ENCODE data around the gene PDPR.
"Not testable (repeated sequence)": the region's sequence is repeated elsewhere in the genome, so short reads cannot be mapped to it uniquely, and the experiment has no call there.

The PDPR gene

DNA sequence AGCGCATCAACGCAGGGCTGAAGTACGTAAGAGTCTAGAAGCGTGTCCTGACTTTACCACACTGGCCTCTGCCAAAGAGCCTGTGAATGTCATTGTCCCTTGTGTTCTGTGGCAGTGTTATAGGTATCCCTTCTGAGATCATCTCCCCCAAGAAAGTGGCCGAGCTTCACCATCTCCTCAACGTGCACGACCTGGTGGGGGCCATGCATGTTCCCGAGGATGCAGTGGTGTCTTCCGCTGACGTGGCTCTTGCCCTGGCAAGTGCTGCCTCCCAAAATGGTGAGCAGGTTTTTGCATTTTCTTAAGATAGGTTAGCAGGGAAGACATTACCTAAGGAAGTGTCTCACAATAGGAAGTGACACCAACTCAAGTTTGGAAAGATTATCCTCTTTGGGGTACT, 14.7 kb downstream of the PDPR start:
- DNase-seq = not testable (repeated sequence)

DNA sequence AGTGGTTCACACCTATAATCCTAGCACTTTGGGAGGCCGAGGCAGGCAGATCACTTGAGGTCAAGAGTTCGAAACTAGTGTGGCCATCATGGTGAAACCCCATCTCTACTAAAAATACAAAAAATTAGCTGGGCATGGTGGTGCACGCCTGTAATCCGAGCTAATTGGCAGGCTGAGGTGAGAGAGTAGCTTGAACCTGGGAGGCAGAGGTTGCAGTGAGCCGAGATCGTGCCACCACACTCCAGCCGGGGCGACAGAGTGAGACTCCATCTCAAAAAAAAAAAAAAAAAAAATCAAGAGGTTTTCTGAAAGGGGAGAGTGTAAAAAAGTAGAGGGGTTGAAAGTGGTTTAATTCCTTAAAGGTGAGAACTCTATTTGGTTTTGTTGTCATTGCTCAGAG, 21.7 kb downstream of the PDPR start:
- DNase-seq = not testable (repeated sequence)

DNA sequence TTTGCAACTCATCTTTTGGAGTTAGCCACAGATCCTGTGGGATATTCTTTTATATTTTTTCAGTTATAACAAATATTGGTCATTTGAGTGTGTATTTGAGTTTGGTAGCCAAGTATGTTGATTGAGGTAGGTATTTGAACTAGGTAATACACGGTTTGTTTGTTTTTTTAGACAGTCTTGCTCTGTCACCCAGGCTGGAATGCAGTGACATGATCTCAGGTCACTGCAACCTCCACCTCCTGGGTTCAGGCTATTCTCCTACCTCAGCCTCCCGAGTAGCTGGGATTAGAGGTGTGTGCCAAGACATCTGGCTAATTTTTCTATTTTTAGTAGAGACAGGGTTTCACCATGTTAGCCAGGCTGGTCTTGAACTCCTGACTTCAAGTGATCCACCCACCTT, 22.5 kb downstream of the PDPR start:
- DNase-seq = not testable (repeated sequence)

- not testable (repeated sequence) for DNase-seq
These were observed 28.6 kb downstream of the PDPR start for GRCh38 chr16:70142739-70143138.

DNA sequence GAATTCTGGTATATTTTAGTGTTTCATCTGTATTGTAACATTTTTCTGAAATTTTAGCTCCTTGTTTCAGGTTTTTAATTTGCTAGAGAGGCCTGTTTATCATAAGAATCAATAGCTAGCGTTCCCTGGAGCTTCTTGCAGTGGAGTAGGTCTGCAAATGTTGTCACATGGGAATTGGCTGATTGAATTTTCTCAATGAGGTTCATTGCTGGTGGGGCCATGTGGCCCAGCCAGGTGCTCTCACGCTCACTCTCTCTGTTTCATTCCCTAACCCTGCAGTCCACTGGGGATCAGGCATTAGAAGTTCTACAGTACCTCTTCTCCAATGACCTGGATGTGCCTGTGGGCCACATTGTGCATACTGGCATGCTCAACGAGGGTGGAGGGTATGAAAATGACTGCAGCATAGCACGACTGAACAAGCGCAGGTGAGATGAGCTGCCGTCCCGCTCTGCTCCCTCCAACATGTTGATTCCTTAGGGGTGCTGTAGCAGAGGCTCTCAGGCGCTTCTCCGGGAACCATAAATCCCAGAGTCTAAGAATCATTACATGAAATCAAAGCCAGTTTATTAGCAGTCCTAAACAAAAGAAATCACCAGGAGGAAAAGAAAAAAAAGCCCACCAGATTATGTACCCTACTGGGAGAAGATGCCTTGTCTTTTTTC, 29.2 kb downstream of the PDPR start:
- DNase-seq = not testable (repeated sequence)

- DNase-seq = not testable (repeated sequence)
These were observed 33.7 kb downstream of the PDPR start for GRCh38 chr16:70147853-70148252.

DNA sequence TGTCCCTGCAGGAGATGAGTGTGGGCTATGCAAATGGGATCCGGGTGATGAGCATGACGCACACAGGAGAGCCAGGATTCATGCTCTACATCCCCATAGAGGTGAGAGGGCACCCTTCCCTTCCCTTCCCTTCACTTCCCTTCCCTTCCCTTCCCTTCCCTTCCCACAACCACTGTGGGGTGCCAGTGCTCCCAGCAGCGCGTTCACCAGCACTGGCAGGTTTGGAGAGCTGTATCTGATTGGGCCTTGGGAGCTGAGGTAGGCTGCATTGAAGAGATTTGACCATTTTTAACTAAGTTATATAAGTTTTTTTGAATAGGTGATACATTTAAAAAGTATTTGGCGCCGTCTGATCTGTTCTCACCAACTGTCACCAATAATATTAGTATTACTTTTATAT, 34.3 kb downstream of the PDPR start:
- DNase-seq = not testable (repeated sequence)

DNA sequence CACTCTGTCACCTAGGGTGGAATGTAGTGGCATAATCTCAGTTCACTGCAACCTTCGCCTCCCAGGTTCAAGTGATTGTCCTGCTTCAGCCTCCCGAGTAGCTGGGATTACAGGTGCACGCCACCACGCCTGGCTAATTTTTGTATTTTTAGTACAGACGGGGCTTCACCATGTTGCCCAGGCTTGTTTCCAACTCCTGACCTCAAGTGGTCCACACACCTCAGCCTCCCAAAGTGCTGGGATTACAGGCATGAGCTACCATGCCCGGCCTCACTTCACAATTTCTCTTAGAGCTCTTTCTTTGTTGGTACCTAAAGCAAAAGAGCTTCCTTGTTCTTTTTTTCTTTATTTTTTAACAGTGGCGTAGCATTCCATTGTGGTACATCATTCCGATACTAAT, 35.2 kb downstream of the PDPR start:
- DNase-seq = not testable (repeated sequence)

DNA sequence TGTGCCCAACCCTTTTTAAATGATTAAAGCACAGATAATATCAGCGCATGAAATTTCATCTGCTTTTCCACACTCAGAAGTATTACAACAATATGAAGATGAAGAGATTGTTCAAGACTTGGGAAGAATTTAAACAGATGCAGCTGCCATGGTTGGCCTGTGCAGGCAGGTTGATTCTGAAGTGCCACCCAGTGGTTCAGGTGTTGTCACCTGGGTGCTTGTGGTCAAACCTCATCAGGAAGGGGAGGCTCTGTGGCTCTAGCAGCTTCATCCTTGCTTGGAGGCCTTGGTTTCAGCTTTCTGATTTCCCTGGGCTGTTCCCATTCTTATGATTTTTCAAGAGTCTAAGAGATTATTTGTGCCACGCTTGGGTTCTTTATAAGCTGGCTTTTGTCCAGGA, 37.3 kb downstream of the PDPR start:
- DNase-seq = no peak

- no peak for DNase-seq
These were observed 37.9 kb downstream of the PDPR start for GRCh38 chr16:70151941-70152509.

- no peak for DNase-seq
These were observed 38.6 kb downstream of the PDPR start for GRCh38 chr16:70152578-70153302.

DNA sequence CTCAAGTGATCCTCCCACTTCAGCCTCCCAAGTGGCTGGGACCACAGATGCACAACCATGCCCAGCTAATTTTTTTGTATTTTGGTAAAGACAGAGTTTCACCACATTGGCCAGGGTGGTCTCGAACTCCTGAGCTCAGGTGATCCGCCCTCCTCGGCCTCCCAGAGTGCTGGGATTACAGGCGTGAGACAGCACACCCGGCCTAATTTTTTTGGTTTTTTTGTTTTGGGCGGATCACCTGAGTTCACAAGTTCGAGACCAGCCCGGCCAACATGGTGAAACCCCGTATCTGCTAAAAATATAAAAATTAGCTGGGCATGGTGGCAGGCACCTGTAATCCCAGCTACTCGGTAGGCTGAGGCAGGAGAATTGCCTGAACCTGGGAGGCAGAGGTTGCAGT, 40.6 kb downstream of the PDPR start:
- not testable (repeated sequence) for DNase-seq

DNA sequence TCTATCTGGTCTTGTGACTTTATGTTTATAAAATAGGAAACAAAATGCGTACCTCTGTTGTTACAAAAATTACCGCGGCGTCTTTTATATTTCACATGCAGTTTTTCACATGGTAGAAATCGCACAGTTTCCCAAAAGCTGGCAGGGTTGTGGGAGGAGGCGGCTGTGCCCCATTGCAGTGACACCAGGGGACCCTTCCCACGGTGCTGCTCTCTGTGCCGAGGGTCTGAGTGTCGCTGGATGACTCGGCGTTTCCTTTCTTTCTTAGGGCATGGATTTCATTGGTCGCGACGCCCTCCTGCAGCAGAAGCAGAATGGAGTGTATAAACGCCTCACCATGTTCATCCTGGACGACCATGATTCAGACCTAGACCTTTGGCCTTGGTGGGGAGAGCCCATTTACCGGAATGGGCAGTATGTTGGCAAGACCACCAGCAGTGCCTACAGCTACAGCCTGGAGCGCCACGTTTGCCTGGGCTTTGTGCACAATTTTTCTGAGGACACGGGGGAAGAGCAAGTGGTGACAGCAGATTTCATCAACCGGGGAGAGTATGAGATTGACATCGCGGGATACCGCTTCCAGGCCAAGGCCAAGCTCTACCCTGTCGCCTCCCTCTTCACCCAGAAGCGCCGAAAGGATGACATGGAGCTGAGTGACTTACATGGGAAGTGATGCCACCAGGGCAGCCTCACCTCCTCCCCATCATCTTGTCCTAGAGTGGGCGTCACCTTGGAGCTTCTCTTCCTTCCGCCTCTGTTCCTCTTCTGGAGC, 42.3 kb downstream of the PDPR start:
- DNase-seq = no peak

GRCh38 chr16:70157105-70157476, 43.0 kb downstream of the PDPR start:
- no peak for DNase-seq

- no peak for DNase-seq
These were observed 43.5 kb downstream of the PDPR start for GRCh38 chr16:70157477-70158260.

DNA sequence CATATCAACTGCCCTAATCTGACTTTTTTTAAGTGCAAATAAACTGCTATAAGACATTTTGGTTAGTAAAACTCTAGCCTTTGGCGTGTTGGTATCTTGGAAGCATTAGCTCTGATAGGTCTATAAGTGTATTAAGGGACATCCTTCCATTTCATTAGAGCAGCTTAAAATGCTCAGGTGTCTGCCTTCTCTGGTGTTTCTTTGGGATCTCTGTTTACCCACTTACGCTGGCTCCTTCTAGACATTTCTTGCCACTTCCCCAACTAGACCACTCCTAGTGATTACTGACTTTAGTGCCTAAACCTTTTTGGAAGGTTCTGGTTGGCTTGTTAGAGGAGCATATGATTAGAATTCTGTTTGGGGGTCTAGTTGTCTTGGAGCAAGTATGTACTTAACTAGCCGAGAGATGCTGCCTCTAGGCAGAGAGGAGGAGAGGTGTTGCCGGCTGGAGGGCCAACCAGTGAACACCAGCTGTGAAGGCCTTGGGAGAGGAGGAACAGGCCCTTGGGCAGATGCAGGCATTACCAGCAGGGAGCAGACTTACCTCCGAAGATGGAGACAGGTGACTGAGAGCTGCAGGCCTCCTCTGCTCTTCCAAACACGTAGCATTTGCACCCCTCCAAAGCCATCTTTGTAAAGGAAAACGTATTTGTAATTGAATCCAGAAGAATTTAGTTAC, 44.3 kb downstream of the PDPR start:
- DNase-seq = no peak

DNA sequence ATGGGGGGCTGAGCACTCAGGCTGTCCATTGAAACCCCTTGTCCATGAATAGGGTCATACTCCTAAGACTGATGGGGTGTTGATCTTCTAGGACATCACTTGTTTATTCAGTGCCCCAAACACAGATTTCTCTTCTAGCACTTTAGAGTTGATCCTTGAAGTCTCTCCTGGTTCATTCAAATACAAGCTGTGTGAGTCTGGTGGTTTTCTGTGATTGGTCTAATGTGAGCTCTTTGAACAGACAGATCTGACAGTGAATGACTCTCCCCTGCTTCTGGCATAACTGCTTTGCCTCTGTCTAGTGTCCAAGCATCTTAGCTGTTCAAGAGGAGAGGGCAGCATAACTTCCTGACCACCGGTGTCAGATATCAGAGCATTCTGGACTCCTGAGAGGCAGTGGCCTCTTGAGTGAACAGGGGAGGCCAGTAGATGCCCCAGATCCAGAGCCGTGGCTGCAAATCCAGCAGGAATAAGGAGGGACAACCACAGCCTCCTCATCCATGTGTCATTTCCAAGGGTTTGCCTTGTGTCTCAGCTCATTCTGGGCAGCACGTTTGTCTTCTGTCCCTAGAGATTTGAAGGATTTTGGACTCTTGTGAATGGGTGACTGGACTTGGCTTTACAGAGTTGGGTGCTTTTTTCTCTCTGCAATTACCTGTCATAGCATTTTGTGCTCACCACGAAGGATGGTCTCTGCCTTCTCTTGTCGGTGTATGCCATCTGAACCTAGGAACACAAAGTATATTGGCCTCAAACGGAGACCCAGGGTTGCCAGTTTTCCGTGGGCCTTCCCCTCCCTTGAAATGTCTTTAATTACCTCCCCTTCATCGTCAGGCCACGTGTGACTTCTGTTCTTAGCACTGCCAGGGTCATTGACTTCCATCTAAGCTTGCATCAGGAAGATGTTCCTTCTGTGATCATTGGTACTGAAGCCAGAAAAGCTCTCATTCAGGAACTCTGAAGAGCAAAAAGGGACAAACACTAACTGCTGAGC, 45.5 kb downstream of the PDPR start:
- DNase-seq = no peak

GRCh38 chr16:70160388-70160787, 46.3 kb downstream of the PDPR start:
- no peak for DNase-seq

DNA sequence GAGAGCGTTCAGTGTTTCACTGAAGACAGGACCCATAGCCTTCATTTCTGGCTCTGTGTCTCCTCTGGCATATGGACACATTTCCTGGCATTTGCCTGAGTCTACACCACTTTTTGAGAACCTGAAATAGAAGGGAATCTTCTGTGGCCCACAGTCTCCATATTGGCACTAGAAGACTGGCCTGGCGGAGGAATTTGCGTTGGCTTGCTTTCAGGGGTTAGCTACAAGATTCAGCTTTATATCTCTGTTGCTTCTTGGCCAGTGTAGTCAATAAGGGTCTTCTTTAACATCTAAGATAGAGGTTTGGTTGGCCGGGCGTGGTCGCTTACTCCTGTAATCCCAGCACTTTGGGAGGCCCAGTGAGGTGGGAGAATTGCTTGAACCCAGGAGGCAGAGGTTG, 46.7 kb downstream of the PDPR start:
- DNase-seq = no peak

DNA sequence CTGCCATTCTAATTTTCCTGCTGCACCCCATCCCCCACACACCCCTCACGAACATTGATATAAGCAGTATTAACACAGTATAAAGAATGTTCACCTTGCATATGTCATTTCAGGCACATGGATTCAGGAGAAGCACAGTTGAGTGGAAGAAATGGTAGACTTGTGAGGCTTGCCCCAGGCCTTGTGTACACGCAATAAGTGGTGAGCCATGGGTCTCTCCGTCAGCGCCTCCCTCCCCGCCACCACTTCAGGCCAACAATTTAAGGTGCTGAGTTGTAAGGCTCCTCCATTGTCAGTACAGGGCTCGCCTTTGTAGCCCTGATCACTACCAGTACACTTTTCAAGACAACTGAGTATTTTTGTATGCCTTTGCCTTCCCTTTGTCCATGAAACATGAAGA, 47.2 kb downstream of the PDPR start:
- DNase-seq = no peak

- DNase-seq = peak; percentile 48
These were observed 47.9 kb downstream of the PDPR start for GRCh38 chr16:70162041-70162451.

Measured in fibroblast of skin of scalp (primary cell).